ENCODE measurements around the gene CEP78. TPM values are rescaled to one million over a fixed set of nuclear protein-coding genes. Genes with fewer than 3 reads are reported as not detected.
A peak's percentile ranks its signal among the peaks of the same experiment; 100 is the strongest.

The CEP78 gene
- total RNA-seq, 1 donor from 2014 or later: 44.8 TPM

GRCh38 chr9:78210841-78211301, 25.0 kb upstream of the CEP78 start:
- no peak for DNase-seq (ENCODE audit: extremely low spot score, unreplicated experiment)
- no peaks in the 10 kb centered on the region for H3K27me3 Mint-ChIP-seq
- H3K36me3 Mint-ChIP-seq: no peaks in the 10 kb centered on the region
- H3K4me1 Mint-ChIP-seq (ENCODE audit: unreplicated experiment): no peaks in the 10 kb centered on the region
- no peaks in the 10 kb centered on the region for H3K9me3 Mint-ChIP-seq
- no peak overlapping the region for H3K4me3 Mint-ChIP-seq
- no peak for TF ChIP-seq CTCF (conservative IDR thresholded peaks at IDR 0.05)
- H3K27ac Mint-ChIP-seq: no peak overlapping the region

GRCh38 chr9:78212868-78213267, 23.0 kb upstream of the CEP78 start:
- H3K27me3 Mint-ChIP-seq: no peaks in the 10 kb centered on the region
- H3K9me3 Mint-ChIP-seq: no peaks in the 10 kb centered on the region
- H3K27ac Mint-ChIP-seq: no peak overlapping the region
- DNase-seq (ENCODE audit: extremely low spot score, unreplicated experiment): no peak
- H3K4me3 Mint-ChIP-seq: no peak overlapping the region
- no peaks in the 10 kb centered on the region for H3K36me3 Mint-ChIP-seq
- TF ChIP-seq CTCF (conservative IDR thresholded peaks at IDR 0.05): no peak
- no peaks in the 10 kb centered on the region for H3K4me1 Mint-ChIP-seq (ENCODE audit: unreplicated experiment)

GRCh38 chr9:78213712-78214111, 22.2 kb upstream of the CEP78 start:
- Mint-ChIP-seq H3K36me3 (no peaks in the 10 kb centered on the region), H3K27me3 (no peaks in the 10 kb centered on the region)

GRCh38 chr9:78214492-78214891, 21.4 kb upstream of the CEP78 start:
- Mint-ChIP-seq H3K27me3 (no peaks in the 10 kb centered on the region), H3K4me1 (ENCODE audit: unreplicated experiment) (no peaks in the 10 kb centered on the region), H3K9me3 (no peaks in the 10 kb centered on the region), H3K36me3 (no peaks in the 10 kb centered on the region), H3K4me3 (no peak overlapping the region), H3K27ac (no peak overlapping the region)
- TF ChIP-seq CTCF (conservative IDR thresholded peaks at IDR 0.05): no peak
- DNase-seq (ENCODE audit: extremely low spot score, unreplicated experiment): no peak

More at GRCh38 chr9:78213712-78214111, 22.2 kb upstream of the CEP78 start:
- Mint-ChIP-seq H3K27ac (no peak overlapping the region), H3K4me1 (ENCODE audit: unreplicated experiment) (no peaks in the 10 kb centered on the region), H3K4me3 (no peak overlapping the region), H3K9me3 (no peaks in the 10 kb centered on the region)
- TF ChIP-seq CTCF (conservative IDR thresholded peaks at IDR 0.05): peak; percentile 54
- no peak for DNase-seq (ENCODE audit: extremely low spot score, unreplicated experiment)

GRCh38 chr9:78215706-78216105, 20.2 kb upstream of the CEP78 start:
- H3K27ac Mint-ChIP-seq: no peak overlapping the region
- TF ChIP-seq CTCF (conservative IDR thresholded peaks at IDR 0.05): no peak
- no peak overlapping the region for H3K4me3 Mint-ChIP-seq
- H3K27me3 Mint-ChIP-seq: no peaks in the 10 kb centered on the region
- no peaks in the 10 kb centered on the region for H3K36me3 Mint-ChIP-seq
- DNase-seq (ENCODE audit: extremely low spot score, unreplicated experiment): no peak
- no peaks in the 10 kb centered on the region for H3K4me1 Mint-ChIP-seq (ENCODE audit: unreplicated experiment)
- H3K9me3 Mint-ChIP-seq: no peaks in the 10 kb centered on the region

GRCh38 chr9:78218890-78219289, 17.0 kb upstream of the CEP78 start:
- H3K36me3 Mint-ChIP-seq: no peaks in the 10 kb centered on the region
- TF ChIP-seq CTCF (conservative IDR thresholded peaks at IDR 0.05): no peak
- no peak overlapping the region for H3K27ac Mint-ChIP-seq
- H3K9me3 Mint-ChIP-seq: no peaks in the 10 kb centered on the region
- DNase-seq (ENCODE audit: extremely low spot score, unreplicated experiment): no peak
- H3K4me3 Mint-ChIP-seq: no peak overlapping the region
- no peaks in the 10 kb centered on the region for H3K4me1 Mint-ChIP-seq (ENCODE audit: unreplicated experiment)
- H3K27me3 Mint-ChIP-seq: no peaks in the 10 kb centered on the region

Data from type B pancreatic cell (in vitro differentiated cells).